C4-2B (cell line): Measurements from ENCODE around the gene R3HDM1.
A peak's percentile ranks its signal among the peaks of the same experiment; 100 is the strongest.

Source experiments
- CTCF ChIP-seq: fragments of 450-650 bp; conservative IDR thresholded peaks from 2 replicates; pipeline ENCODE4 v1.5.1; 2017; ENCODE audit warnings: mild to moderate bottlenecking
- ZFX ChIP-seq: fragments of 450-650 bp; IDR thresholded peaks from 2 replicates; pipeline ENCODE4 v1.6.1; 2017

- no peak for TF ChIP-seq CTCF
- TF ChIP-seq ZFX = peak; percentile 76
Observed at GRCh38 chr2:135530313-135531230, 712 bp upstream of the R3HDM1 start, which contains the start of gene ZRANB3.
